ENCODE results near the gene SV2A. TPM values are rescaled to one million over a fixed set of nuclear protein-coding genes. Genes with fewer than 3 reads are reported as not detected.

Gene SV2A
- total RNA-seq, 1 experiment from 2014 or later: 2.9 TPM

- Histone ChIP-seq H3K27ac (ENCODE audit: low read length) (no peak overlapping the region), H3K9me3 (ENCODE audit: control insufficient read depth, insufficient read depth, low read depth, low read length) (no peaks in the 10 kb centered on the region), H3K4me3 (ENCODE audit: low read depth in 2 of 2, low read length in 2 of 2) (no peak overlapping the region), H3K36me3 (ENCODE audit: control insufficient read depth, insufficient read depth, low read length) (no peaks in the 10 kb centered on the region), H3K4me1 (ENCODE audit: control insufficient read depth, insufficient read depth, low read length) (peaks cover 11% of the 10 kb centered on the region; the same call in 1 of the 2 replicates), H3K27me3 (ENCODE audit: control insufficient read depth, insufficient read depth, low read length) (no peaks in the 10 kb centered on the region)
- ATAC-seq: no peak
- no TSS peak for BruUV-seq (replicated peaks)
- in situ Hi-C loops (cut with HindIII; ENCODE audit: low pct_unique_long_range_greater_than_20kb, low sequenced_read_pairs): no loop called here
- intact Hi-C loops (cut with micrococcal nuclease; ENCODE audit: unreplicated experiment): no loop called here
- TF ChIP-seq POLR2AphosphoS5 (IDR thresholded peaks at IDR 0.05; ENCODE audit: low read depth, low read length): no peak
- TF ChIP-seq CTCF (IDR thresholded peaks at IDR 0.05): no peak
- no peak for TF ChIP-seq SIN3A (IDR thresholded peaks at IDR 0.05; ENCODE audit: borderline replicate concordance, insufficient read depth, low read depth, low read length)
- no peak for TF ChIP-seq TCF7L2 (IDR thresholded peaks at IDR 0.05; ENCODE audit: low read depth, low read length)
- no peak for TF ChIP-seq REST (IDR thresholded peaks at IDR 0.05; ENCODE audit: insufficient read depth in 1 of 2, low read depth in 2 of 2, low read length in 1 of 2)
- DNase-seq (ENCODE audit: low read depth, low spot score): no peak
- ChIA-PET POLR2A (no interaction called here), CTCF (no interaction called here)
Observed at GRCh38 chr1:149881876-149882275, 35.8 kb downstream of the SV2A start.

- Histone ChIP-seq H3K4me1 (ENCODE audit: control insufficient read depth, insufficient read depth, low read length) (peaks cover 10% of the 10 kb centered on the region; the same call in 1 of the 2 replicates), H3K9me3 (ENCODE audit: control insufficient read depth, insufficient read depth, low read depth, low read length) (no peaks in the 10 kb centered on the region), H3K36me3 (ENCODE audit: control insufficient read depth, insufficient read depth, low read length) (no peaks in the 10 kb centered on the region), H3K4me3 (ENCODE audit: low read depth in 2 of 2, low read length in 2 of 2) (no peak overlapping the region), H3K27me3 (ENCODE audit: control insufficient read depth, insufficient read depth, low read length) (no peaks in the 10 kb centered on the region), H3K27ac (ENCODE audit: low read length) (no peak overlapping the region; the same call in 1 of the 2 replicates)
- ATAC-seq: no peak
- no TSS peak for BruUV-seq (replicated peaks)
- CTCF ChIA-PET: no interaction called here
- in situ Hi-C loops (cut with HindIII; ENCODE audit: low pct_unique_long_range_greater_than_20kb, low sequenced_read_pairs) (no loop called here), intact Hi-C loops (cut with micrococcal nuclease; ENCODE audit: unreplicated experiment) (no loop called here)
- TF ChIP-seq POLR2AphosphoS5 (IDR thresholded peaks at IDR 0.05; ENCODE audit: low read depth, low read length) (no peak), TCF7L2 (IDR thresholded peaks at IDR 0.05; ENCODE audit: low read depth, low read length) (no peak), REST (IDR thresholded peaks at IDR 0.05; ENCODE audit: insufficient read depth in 1 of 2, low read depth in 2 of 2, low read length in 1 of 2) (no peak), CTCF (IDR thresholded peaks at IDR 0.05) (no peak), SIN3A (IDR thresholded peaks at IDR 0.05; ENCODE audit: borderline replicate concordance, insufficient read depth, low read depth, low read length) (no peak)
- POLR2A ChIA-PET: no interaction called here
- no peak for DNase-seq (ENCODE audit: low read depth, low spot score)
Observed at GRCh38 chr1:149879556-149879955, 38.1 kb downstream of the SV2A start.

Measured in Panc1 (cell line).